Astrocyte (in vitro differentiated cells and primary cell): ENCODE data around the gene COL16A1. TPM values are rescaled to one million over a fixed set of nuclear protein-coding genes. Genes with fewer than 3 reads are reported as not detected.

Experiments
- DNase-seq: peaks from one replicate; pipeline ENCODE4 v3.0.0-alpha.2; 2010; ENCODE audit warnings: low read depth
- FAIRE-seq: peaks from 2 replicates; lab custom pipeline; 2011; peaks lifted over from hg19 to GRCh38; lab: Jason Lieb, UNC
- H2AFZ ChIP-seq: 2 replicates; pipeline ENCODE4 v1.6.0; 2012; ENCODE audit warnings: low read depth, low read length, inconsistent platforms
- H3K27ac ChIP-seq: 2 replicates; pipeline ENCODE4 v1.5.1; 2011; ENCODE audit warnings: low read depth, low read length, inconsistent platforms
- H3K27me3 ChIP-seq: 2 replicates; pipeline ENCODE4 v1.6.0; 2011; ENCODE audit warnings: low read length, inconsistent platforms; ENCODE audit not compliant: insufficient read depth
- H3K36me3 ChIP-seq: 2 replicates; pipeline ENCODE4 v1.5.1; 2011; ENCODE audit warnings: low read length, inconsistent platforms; ENCODE audit not compliant: insufficient read depth
- H3K4me1 ChIP-seq: 2 replicates; pipeline ENCODE4 v1.5.1; 2011; ENCODE audit warnings: low read length, inconsistent platforms; ENCODE audit not compliant: insufficient read depth
- H3K4me2 ChIP-seq: 2 replicates; pipeline ENCODE4 v1.6.0; 2012; ENCODE audit warnings: low read length, inconsistent platforms
- H3K4me3 ChIP-seq: 2 replicates; pipeline ENCODE4 v1.5.1; 2011; ENCODE audit warnings: low read depth, mild to moderate bottlenecking, low read length, inconsistent platforms; ENCODE audit not compliant: insufficient read depth
- H3K79me2 ChIP-seq: 2 replicates; pipeline ENCODE4 v1.6.0; 2012; ENCODE audit warnings: mild to moderate bottlenecking, low read length, inconsistent platforms; ENCODE audit not compliant: insufficient read depth
- H3K9ac ChIP-seq: 2 replicates; pipeline ENCODE4 v1.6.0; 2012; ENCODE audit warnings: mild to moderate bottlenecking, low read length, inconsistent platforms
- H3K9me3 ChIP-seq: 2 replicates; pipeline ENCODE4 v1.5.1; 2012; ENCODE audit warnings: low read depth, mild to moderate bottlenecking, low read length, inconsistent platforms; ENCODE audit not compliant: insufficient read depth
- H4K20me1 ChIP-seq: 2 replicates; pipeline ENCODE4 v1.6.0; 2012; ENCODE audit warnings: low read length, inconsistent platforms; ENCODE audit not compliant: insufficient read depth
- H3K27ac Mint-ChIP-seq: one replicate; pipeline ENCODE4 v1.8.0; 2021; ENCODE audit warnings: mild to moderate bottlenecking, mixed read lengths; ENCODE audit not compliant: unreplicated experiment
- H3K27me3 Mint-ChIP-seq: one replicate; pipeline ENCODE4 v1.8.0; 2021; ENCODE audit warnings: low read depth, mixed read lengths; ENCODE audit not compliant: unreplicated experiment
- H3K36me3 Mint-ChIP-seq: one replicate; pipeline ENCODE4 v1.8.0; 2021; ENCODE audit warnings: low read depth, mixed read lengths; ENCODE audit not compliant: unreplicated experiment
- H3K4me1 Mint-ChIP-seq: one replicate; pipeline ENCODE4 v1.8.0; 2021; ENCODE audit warnings: low read depth, mixed read lengths; ENCODE audit not compliant: unreplicated experiment
- H3K4me3 Mint-ChIP-seq: one replicate; pipeline ENCODE4 v1.8.0; 2021; ENCODE audit warnings: mild to moderate bottlenecking, moderate library complexity, mixed read lengths; ENCODE audit not compliant: unreplicated experiment
- H3K9me3 Mint-ChIP-seq: one replicate; pipeline ENCODE4 v1.8.0; 2021; ENCODE audit warnings: mild to moderate bottlenecking, mixed read lengths; ENCODE audit not compliant: unreplicated experiment
- EZH2 ChIP-seq: IDR thresholded peaks from 2 replicates; pipeline ENCODE4 v1.6.1; 2012; ENCODE audit warnings: mild to moderate bottlenecking, low read length, inconsistent platforms; ENCODE audit not compliant: insufficient read depth
- total RNA-seq: library from RNA; stranded (reverse); gene quantifications from 2 replicates; pipeline ENCODE4 v1.2.1, GENCODE V29; 2021
- TF ChIP-seq, protein P1 (sequence below): IDR thresholded peaks from 2 replicates; pipeline ENCODE4 v1.5.1; 2011; ENCODE audit warnings: low read depth, mild to moderate bottlenecking, inconsistent platforms, low read length, moderate library complexity; ENCODE audit not compliant: insufficient read depth

COL16A1 gene
- total RNA-seq, 1 donor from 2014 or later: 42.9 TPM

DNA sequence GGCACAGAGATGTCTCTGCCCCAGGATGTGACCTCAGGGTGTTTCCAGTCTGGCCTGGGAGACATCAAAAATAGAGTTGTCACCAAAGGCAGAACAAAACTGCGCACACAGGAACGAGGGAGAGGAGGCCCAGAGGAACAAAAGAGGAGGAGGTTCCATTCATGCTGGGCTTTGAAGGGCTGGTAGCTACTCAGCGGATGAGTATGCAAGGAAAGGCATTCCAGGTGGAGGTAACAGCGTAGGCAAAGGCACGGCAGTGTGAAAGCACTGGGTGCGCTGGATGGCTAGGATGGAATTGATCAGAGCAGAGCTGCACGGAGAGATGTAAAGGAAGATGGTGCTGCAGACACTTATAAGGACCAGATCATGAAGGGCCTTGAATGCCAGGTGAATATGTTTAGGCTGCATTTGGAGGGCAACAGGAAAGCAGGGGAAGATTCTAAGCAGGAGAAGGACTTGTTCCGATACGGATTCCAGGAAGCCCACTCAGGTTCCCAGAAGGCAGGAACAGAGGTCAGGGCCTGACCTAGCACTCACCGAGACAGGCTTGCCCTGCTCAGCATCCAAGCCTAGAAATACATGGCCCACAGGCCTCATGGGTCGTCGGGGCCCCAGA lies 6.3 kb downstream of the COL16A1 start:
- no peak for DNase-seq
- Histone ChIP-seq H3K27ac (no peak overlapping the region), H3K9me3 (no peaks in the 10 kb centered on the region), H4K20me1 (no peaks in the 10 kb centered on the region), H2AFZ (no peak overlapping the region), H3K9ac (no peak overlapping the region), H3K4me2 (no peak overlapping the region), H3K4me3 (no peak overlapping the region), H3K79me2 (peaks cover 18% of the 10 kb centered on the region), H3K27me3 (no peaks in the 10 kb centered on the region), H3K4me1 (peaks cover 33% of the 10 kb centered on the region), H3K36me3 (peaks cover 10% of the 10 kb centered on the region)
- Mint-ChIP-seq H3K4me3 (no peak overlapping the region), H3K4me1 (peaks cover 31% of the 10 kb centered on the region), H3K36me3 (peaks cover 19% of the 10 kb centered on the region), H3K27ac (no peak overlapping the region), H3K27me3 (no peaks in the 10 kb centered on the region), H3K9me3 (no peaks in the 10 kb centered on the region)
- TF ChIP-seq EZH2: no peak
- TF ChIP-seq, protein P1, sequence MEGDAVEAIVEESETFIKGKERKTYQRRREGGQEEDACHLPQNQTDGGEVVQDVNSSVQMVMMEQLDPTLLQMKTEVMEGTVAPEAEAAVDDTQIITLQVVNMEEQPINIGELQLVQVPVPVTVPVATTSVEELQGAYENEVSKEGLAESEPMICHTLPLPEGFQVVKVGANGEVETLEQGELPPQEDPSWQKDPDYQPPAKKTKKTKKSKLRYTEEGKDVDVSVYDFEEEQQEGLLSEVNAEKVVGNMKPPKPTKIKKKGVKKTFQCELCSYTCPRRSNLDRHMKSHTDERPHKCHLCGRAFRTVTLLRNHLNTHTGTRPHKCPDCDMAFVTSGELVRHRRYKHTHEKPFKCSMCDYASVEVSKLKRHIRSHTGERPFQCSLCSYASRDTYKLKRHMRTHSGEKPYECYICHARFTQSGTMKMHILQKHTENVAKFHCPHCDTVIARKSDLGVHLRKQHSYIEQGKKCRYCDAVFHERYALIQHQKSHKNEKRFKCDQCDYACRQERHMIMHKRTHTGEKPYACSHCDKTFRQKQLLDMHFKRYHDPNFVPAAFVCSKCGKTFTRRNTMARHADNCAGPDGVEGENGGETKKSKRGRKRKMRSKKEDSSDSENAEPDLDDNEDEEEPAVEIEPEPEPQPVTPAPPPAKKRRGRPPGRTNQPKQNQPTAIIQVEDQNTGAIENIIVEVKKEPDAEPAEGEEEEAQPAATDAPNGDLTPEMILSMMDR: no peak
- no peak for FAIRE-seq

DNA sequence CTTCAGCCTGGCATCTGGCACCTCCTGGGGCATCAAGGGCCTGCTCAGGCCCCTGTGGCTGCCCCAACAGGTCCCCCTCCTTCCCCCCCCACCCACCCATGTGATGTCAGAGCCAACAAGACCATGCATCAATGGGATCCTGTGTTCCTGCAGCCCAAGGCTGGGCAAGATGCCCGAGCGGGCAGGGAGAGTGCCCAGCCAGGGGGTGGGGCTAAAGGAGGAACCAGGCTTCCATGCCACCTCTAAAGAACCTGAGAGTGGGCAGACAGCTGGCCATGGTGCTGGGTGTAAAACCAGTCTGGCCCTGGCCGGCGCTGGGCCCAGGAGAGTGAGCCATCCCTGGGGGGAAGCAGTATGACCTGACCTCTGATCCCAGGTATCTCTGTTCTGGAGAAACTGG lies 7.6 kb downstream of the COL16A1 start:
- DNase-seq (no peak), FAIRE-seq (no peak)
- no peak overlapping the region for H3K4me2 ChIP-seq
- no peaks in the 10 kb centered on the region for H4K20me1 ChIP-seq
- no peak overlapping the region for H2AFZ ChIP-seq
- no peak overlapping the region for H3K27ac ChIP-seq
- no peaks in the 10 kb centered on the region for H3K9me3 ChIP-seq
- Mint-ChIP-seq H3K27me3 (no peaks in the 10 kb centered on the region), H3K9me3 (no peaks in the 10 kb centered on the region), H3K36me3 (peaks cover 19% of the 10 kb centered on the region), H3K27ac (no peak overlapping the region), H3K4me3 (no peak overlapping the region), H3K4me1 (peaks cover 24% of the 10 kb centered on the region)
- H3K27me3 ChIP-seq: no peaks in the 10 kb centered on the region
- H3K9ac ChIP-seq: no peak overlapping the region
- peaks cover 10% of the 10 kb centered on the region for H3K36me3 ChIP-seq
- peaks cover 21% of the 10 kb centered on the region for H3K4me1 ChIP-seq
- H3K79me2 ChIP-seq: peaks cover 8% of the 10 kb centered on the region
- H3K4me3 ChIP-seq: no peak overlapping the region
- TF ChIP-seq, protein P1: no peak
- no peak for TF ChIP-seq EZH2

DNA sequence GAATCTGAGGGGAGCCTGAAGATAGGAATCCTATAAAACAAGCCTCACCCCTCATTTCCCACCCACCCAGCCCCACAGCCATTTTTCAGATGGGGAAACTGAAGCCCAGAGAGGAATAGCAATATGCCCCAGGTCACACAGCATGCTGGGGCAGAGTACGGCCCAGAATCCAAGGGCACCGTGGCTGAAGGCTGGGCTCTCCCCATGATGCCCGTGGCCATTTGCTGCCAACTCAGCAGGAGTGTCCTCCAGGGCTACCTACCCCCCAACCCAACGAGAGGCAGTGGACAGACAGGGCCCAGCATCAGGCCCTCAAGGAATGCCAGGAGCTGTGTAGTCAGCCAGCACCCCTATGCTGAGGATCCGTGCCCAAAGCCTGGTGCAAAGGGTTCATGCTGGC lies 8.5 kb downstream of the COL16A1 start:
- TF ChIP-seq EZH2: no peak
- TF ChIP-seq, protein P1: no peak
- H3K36me3 ChIP-seq: peaks cover 10% of the 10 kb centered on the region

More for the DNA sequence above, 8.5 kb downstream of the COL16A1 start:
- Mint-ChIP-seq H3K4me1 (peaks cover 21% of the 10 kb centered on the region), H3K9me3 (no peaks in the 10 kb centered on the region), H3K36me3 (peaks cover 18% of the 10 kb centered on the region), H3K4me3 (no peak overlapping the region), H3K27me3 (no peaks in the 10 kb centered on the region), H3K27ac (no peak overlapping the region)
- Histone ChIP-seq H3K9me3 (no peaks in the 10 kb centered on the region), H3K4me2 (no peak overlapping the region), H3K4me3 (no peak overlapping the region), H4K20me1 (no peaks in the 10 kb centered on the region), H3K9ac (no peak overlapping the region), H3K4me1 (peaks cover 19% of the 10 kb centered on the region), H3K27ac (no peak overlapping the region), H2AFZ (no peak overlapping the region), H3K79me2 (peaks cover 5% of the 10 kb centered on the region), H3K27me3 (no peaks in the 10 kb centered on the region)
- DNase-seq: no peak
- FAIRE-seq: no peak
